GM06990 (cell line): ENCODE data around the gene DUSP9.

Experiments
- DNase-seq: peaks from one replicate; pipeline ENCODE4 v3.0.0-alpha.2; 2011; ENCODE audit not compliant: insufficient read length; ENCODE audit errors: extremely low read depth
- H3K27me3 ChIP-seq: replicated peaks from 2 replicates; pipeline ENCODE4 v1.6.0; 2011; ENCODE audit warnings: low read length; ENCODE audit not compliant: control insufficient read depth, insufficient read depth
- H3K36me3 ChIP-seq: 2 replicates; pipeline ENCODE4 v1.5.1; 2011; ENCODE audit warnings: low read length; ENCODE audit not compliant: control insufficient read depth, insufficient read depth
- H3K4me3 ChIP-seq: replicated peaks from 2 replicates; pipeline ENCODE4 v1.5.1; 2011; ENCODE audit warnings: low read depth, mild to moderate bottlenecking, control low read depth, low read length
- CTCF ChIP-seq: IDR thresholded peaks from 2 replicates; pipeline ENCODE4 v1.5.1; 2011; ENCODE audit warnings: low read length, control low read depth, mild to moderate bottlenecking, inconsistent platforms; ENCODE audit not compliant: insufficient read depth, poor library complexity, severe bottlenecking

The DUSP9 gene

GRCh38 chrX:153667281-153667955 is 20.4 kb downstream of the DUSP9 start:
- Histone ChIP-seq H3K27me3 (no peaks in the 10 kb centered on the region), H3K36me3 (no peaks in the 10 kb centered on the region), H3K4me3 (peak overlapping the region; percentile 32; the same call in 1 of the 2 replicates)
- no peak for TF ChIP-seq CTCF
- DNase-seq: no peak

- peak; percentile 69 for DNase-seq
- TF ChIP-seq CTCF: peak; percentile 69
- Histone ChIP-seq H3K27me3 (no peaks in the 10 kb centered on the region), H3K4me3 (peak overlapping the region; percentile 32; the same call in 1 of the 2 replicates), H3K36me3 (no peaks in the 10 kb centered on the region)
These were observed 21.0 kb downstream of the DUSP9 start for GRCh38 chrX:153667956-153668396.

GRCh38 chrX:153668423-153669173 is 21.6 kb downstream of the DUSP9 start:
- no peak for DNase-seq
- Histone ChIP-seq H3K27me3 (no peaks in the 10 kb centered on the region), H3K4me3 (no peak overlapping the region), H3K36me3 (no peaks in the 10 kb centered on the region)
- TF ChIP-seq CTCF: no peak

GRCh38 chrX:153669174-153669890 is 22.3 kb downstream of the DUSP9 start:
- H3K36me3 ChIP-seq: no peaks in the 10 kb centered on the region
- peak; percentile 80 for TF ChIP-seq CTCF
- no peak for DNase-seq
- no peak overlapping the region for H3K4me3 ChIP-seq
- no peaks in the 10 kb centered on the region for H3K27me3 ChIP-seq

GRCh38 chrX:153669901-153670731 is 23.1 kb downstream of the DUSP9 start:
- TF ChIP-seq CTCF: no peak
- no peak overlapping the region for H3K4me3 ChIP-seq
- no peaks in the 10 kb centered on the region for H3K27me3 ChIP-seq
- DNase-seq: no peak
- no peaks in the 10 kb centered on the region for H3K36me3 ChIP-seq
